A549 (cell line): ENCODE measurements around the gene WBP2. TPM values are rescaled to one million over a fixed set of nuclear protein-coding genes. Genes with fewer than 3 reads are reported as not detected.

Source experiments
- ATAC-seq, 2 experiments: fragments of 200-7000 bp in 1 of 2; fragments of >200 bp in 1 of 2; cut with Nextera tagmentation in 1 of 2; cut with Tn5 transposase in 1 of 2; 3 replicates each; pipeline versions ENCODE4 v1.8.0 to v1.9.1; 2018 to 2020; ENCODE audit warnings: mild to moderate bottlenecking in 1 of 2, moderate library complexity in 1 of 2
- CTCF ChIA-PET: fragments of 300-600 bp; sonication (Branson Sonifier 250); formaldehyde crosslinking; extraction: SDS; loops from one replicate; lab custom pipeline; 2021; ENCODE audit warnings: antibody characterized with exemption, inconsistent platforms; lab: Yijun Ruan, JAX
- POLR2A ChIA-PET: fragments of 350-600 bp; formaldehyde crosslinking; extraction: SDS; loops from one replicate; lab custom pipeline; 2021; ENCODE audit warnings: antibody characterized with exemption, inconsistent platforms; lab: Yijun Ruan, JAX
- DNase-seq, 2 experiments: peaks; one replicate each; pipeline versions ENCODE4 v3.0.0 to v3.0.0-alpha.2; 2011 to 2016; ENCODE audit warnings: low read depth in 1 of 2, low spot score in 1 of 2
- FAIRE-seq: peaks from 2 replicates; lab custom pipeline; 2011; peaks lifted over from hg19 to GRCh38; lab: Jason Lieb, UNC
- H3K27ac ChIP-seq, 2 experiments: fragments of >200 bp; sonication (Bioruptor Twin); formaldehyde crosslinking; 3 replicates each; pipeline ENCODE4 v1.5.1; 2016 to 2017
- H3K4me1 ChIP-seq: fragments of >200 bp; sonication (Bioruptor Twin); formaldehyde crosslinking; 3 replicates; pipeline ENCODE4 v1.6.1; 2016
- H3K4me2 ChIP-seq: fragments of >200 bp; sonication (Bioruptor Twin); formaldehyde crosslinking; 3 replicates; pipeline ENCODE4 v1.6.1; 2016
- H3K4me3 ChIP-seq: fragments of >200 bp; sonication (Bioruptor Twin); formaldehyde crosslinking; 3 replicates; pipeline ENCODE4 v1.5.1; 2016
- H3K9me3 ChIP-seq: fragments of >200 bp; sonication (Bioruptor Twin); formaldehyde crosslinking; 3 replicates; pipeline ENCODE4 v1.6.1; 2016
- BCL3 ChIP-seq: fragments of >200 bp; sonication (Bioruptor Twin); formaldehyde crosslinking; IDR thresholded peaks from 3 replicates; pipeline ENCODE4 v1.6.1; 2016
- CEBPB ChIP-seq, 2 experiments: fragments of >200 bp in 1 of 2; sonication (Bioruptor Twin) in 1 of 2; formaldehyde crosslinking in 1 of 2; IDR thresholded peaks; 2 replicates each; pipeline ENCODE4 v1.6.1; 2012 to 2016
- CTCF ChIP-seq: fragments of >200 bp; sonication (Bioruptor Twin); formaldehyde crosslinking; IDR thresholded peaks from 3 replicates; pipeline ENCODE4 v1.5.1; 2016
- E2F6 ChIP-seq: IDR thresholded peaks from 2 replicates; pipeline ENCODE4 v1.6.1; 2012; ENCODE audit warnings: low read depth, borderline replicate concordance
- EHMT2 ChIP-seq: fragments of 200-600 bp; sonication (generic); IDR thresholded peaks from 2 replicates; pipeline ENCODE4 v1.6.1; 2016; ENCODE audit warnings: antibody characterized with exemption, low read depth, mild to moderate bottlenecking, moderate library complexity
- ELK1 ChIP-seq: fragments of 150-350 bp; IDR thresholded peaks from 2 replicates; pipeline ENCODE4 v1.6.1; 2014; ENCODE audit warnings: low read depth, mild to moderate bottlenecking, low read length
- FOSL2 ChIP-seq, 2 experiments: fragments of 450-650 bp in 1 of 2; fragments of >200 bp in 1 of 2; sonication (Bioruptor Twin) in 1 of 2; formaldehyde crosslinking; IDR thresholded peaks; 2 replicates each; pipeline versions ENCODE4 v1.5.0 to v1.6.1; 2016 to 2020; ENCODE audit warnings: mild to moderate bottlenecking in 1 of 2, moderate library complexity in 1 of 2
- GATA3 ChIP-seq: IDR thresholded peaks from 2 replicates; pipeline ENCODE4 v1.6.1; 2012; ENCODE audit warnings: borderline replicate concordance
- HMGXB4 ChIP-seq: fragments of 250-450 bp; sonication (Bioruptor Pico); IDR thresholded peaks from 2 replicates; pipeline ENCODE4 v1.5.0; 2021; ENCODE audit warnings: mild to moderate bottlenecking, moderate library complexity, borderline replicate concordance
- HOXB13 ChIP-seq: fragments of 250-450 bp; sonication (Bioruptor Pico); IDR thresholded peaks from 2 replicates; pipeline ENCODE4 v1.5.0; 2020; ENCODE audit warnings: low read depth, mild to moderate bottlenecking, moderate library complexity
- HOXB5 ChIP-seq: fragments of 250-450 bp; sonication (Bioruptor Pico); IDR thresholded peaks from 2 replicates; pipeline ENCODE4 v1.5.0; 2020; ENCODE audit warnings: mild to moderate bottlenecking, moderate library complexity
- JUN ChIP-seq, 2 experiments: fragments of >200 bp; sonication (Bioruptor Twin); formaldehyde crosslinking; IDR thresholded peaks; 2 replicates in 1 of 2; 3 replicates in 1 of 2; pipeline ENCODE4 v1.6.1; 2016 to 2017
- JUNB ChIP-seq: fragments of >200 bp; sonication (Bioruptor Twin); formaldehyde crosslinking; IDR thresholded peaks from 2 replicates; pipeline ENCODE4 v1.6.1; 2016
- MAFK ChIP-seq: fragments of 450-650 bp; IDR thresholded peaks from 2 replicates; pipeline ENCODE4 v1.6.1; 2014; ENCODE audit not compliant: partially characterized antibody
- MYC ChIP-seq: IDR thresholded peaks from 2 replicates; pipeline ENCODE4 v1.6.1; 2012; ENCODE audit warnings: mild to moderate bottlenecking, inconsistent platforms, low read length, improper control_type of control experiment, borderline replicate concordance
- NR3C1 ChIP-seq: fragments of >200 bp; sonication (Bioruptor Twin); formaldehyde crosslinking; IDR thresholded peaks from 3 replicates; pipeline ENCODE4 v1.6.1; 2017
- PBX3 ChIP-seq: IDR thresholded peaks from 2 replicates; pipeline ENCODE4 v1.6.1; 2012
- PHF8 ChIP-seq: fragments of 200-600 bp; sonication (generic); IDR thresholded peaks from 2 replicates; pipeline ENCODE4 v1.6.1; 2016; ENCODE audit warnings: low read depth, mild to moderate bottlenecking, antibody characterized with exemption, moderate library complexity, borderline replicate concordance
- POLR2A ChIP-seq: IDR thresholded peaks from 2 replicates; pipeline ENCODE4 v1.6.1; 2012; ENCODE audit warnings: mild to moderate bottlenecking, low read length
- RAD21 ChIP-seq, 2 experiments: fragments of >200 bp in 1 of 2; sonication (Bioruptor Twin) in 1 of 2; formaldehyde crosslinking in 1 of 2; IDR thresholded peaks in 1 of 2; conservative IDR thresholded peaks in 1 of 2; 2 replicates in 1 of 2; 3 replicates in 1 of 2; pipeline ENCODE4 v1.6.1; 2012 to 2018; ENCODE audit warnings: inconsistent platforms in 1 of 2
- SREBF2 ChIP-seq: fragments of 450-650 bp; IDR thresholded peaks from 2 replicates; pipeline ENCODE4 v1.6.1; 2014; ENCODE audit warnings: mild to moderate bottlenecking, moderate library complexity
- TFCP2L1 ChIP-seq: fragments of 250-450 bp; sonication (Bioruptor Pico); IDR thresholded peaks from 2 replicates; pipeline ENCODE4 v1.5.0; 2021; ENCODE audit warnings: mild to moderate bottlenecking
- TP53 ChIP-seq: fragments of 250-450 bp; sonication (Bioruptor Pico); IDR thresholded peaks from 2 replicates; pipeline ENCODE4 v1.5.0; 2021; ENCODE audit warnings: mild to moderate bottlenecking, moderate library complexity
- USF2 ChIP-seq: fragments of 450-650 bp; IDR thresholded peaks from 2 replicates; pipeline ENCODE4 v1.6.1; 2014; ENCODE audit warnings: antibody characterized with exemption
- ZNF302 ChIP-seq: fragments of 250-450 bp; sonication (Bioruptor Pico); IDR thresholded peaks from 2 replicates; pipeline ENCODE4 v1.9.0; 2021; ENCODE audit warnings: inconsistent platforms, mild to moderate bottlenecking, moderate library complexity
- WGBS: methylation state at CpG from one replicate; pipeline ENCODE4 v1.1.6; 2017; ENCODE audit errors: missing lambda C conversion rate; 5-methylcytosine and 5-hydroxymethylcytosine counted together
- polyA plus RNA-seq, 4 experiments: library from polyadenylated mRNA; depleted of rRNA in 3 of 4; stranded (reverse); fragments of >200 nt; fragmentation: RNase III in 1 of 4; extraction: RNeasy Plus Mini Kit Qiagen cat#74134 plus additional on column Dnase treatment in 1 of 4; gene quantifications; 2 replicates in 3 of 4; 3 replicates in 1 of 4; pipeline ENCODE4 v1.2.3, GENCODE V29; 2011 to 2017

The WBP2 gene
- polyA plus RNA-seq, 2 of the 4 experiments (the other 2 are of a cell fraction), result 39.7 to 131 TPM

- Histone ChIP-seq H3K4me3 (no peak overlapping the region), H3K4me1 (peaks cover 23% of the 10 kb centered on the region)
- POLR2A ChIA-PET, result interaction anchor here (0.9 kb wide), 1 partner anchor 17 kb away, joined by 5 read pairs; the partner anchor contains the start of gene TRIM65
- TF ChIP-seq USF2 (no peak), MAFK (no peak), JUNB (no peak), SREBF2 (no peak), TP53 (CRISPR knock-in tag) (no peak), HOXB13 (no peak)
- TF ChIP-seq, all 56 proteins: peak for 0
- no peak for DNase-seq
- FAIRE-seq, result no peak
- CTCF ChIA-PET, result interaction anchor here (0.8 to 22.8 kb wide), 8 partner anchors 13 to 133 kb away, joined by 3 to 513 read pairs (median 11); partner anchors contain the start of genes GALK1, MRPL38 and TRIM65
- WGBS, result 80% methylated on average over 7 of the region's 7 CpGs
- no peak for ATAC-seq
- no peak overlapping the region for H3K27ac ChIP-seq
- no peak overlapping the region for H3K4me2 ChIP-seq
- H3K9me3 ChIP-seq, result no peaks in the 10 kb centered on the region
These were observed 25.1 kb upstream of the WBP2 start for GRCh38 chr17:75880266-75880665.

- peak; percentile 50 to 52 for ATAC-seq
- H3K4me2 ChIP-seq, result peak within 1 kb of the TSS; percentile 93
- FAIRE-seq, result no peak
- H3K4me3 ChIP-seq, result peak within 1 kb of the TSS; percentile 85
- POLR2A ChIA-PET, result interaction anchor here (0.7 to 4.9 kb wide), 8 partner anchors 10 to 114 kb away, joined by 3 to 52 read pairs (median 14); partner anchors contain the start of genes GALK1, MRPL38, TRIM65 and WBP2
- DNase-seq, result peak; percentile 75 to 83
- H3K27ac ChIP-seq, result peak within 1 kb of the TSS; percentile 92 to 94
- H3K9me3 ChIP-seq, result no peaks in the 10 kb centered on the region
- CTCF ChIA-PET, result interaction anchor here (0.6 to 22.8 kb wide), 37 partner anchors 11 to 198 kb away, joined by 3 to 513 read pairs (median 6); partner anchors contain the start of genes GALK1, MRPL38, TRIM65 and UNK
- peaks cover 30% of the 10 kb centered on the region for H3K4me1 ChIP-seq
- 4% methylated on average over 27 of the region's 87 CpGs for WGBS
- 0 out of 2 replicates have a peak, but pooled peaks have one; percentile 19 for TF ChIP-seq PHF8
- TF ChIP-seq ZNF302 (CRISPR knock-in tag), result no peak
- TF ChIP-seq GATA3, result 0 out of 2 replicates have a peak, but pooled peaks have one; percentile 20
- TF ChIP-seq POLR2A, result peak; percentile 74
- TF ChIP-seq ELK1, result no peak
- TF ChIP-seq PBX3, result 0 out of 2 replicates have a peak, but pooled peaks have one; percentile 24
- TF ChIP-seq CEBPB (IDR thresholded peaks at IDR 0.05), result no peak
- TF ChIP-seq JUN (IDR thresholded peaks at IDR 0.05), result peak; percentile 19 to 87; a peak in 3 of 5 replicates
- no peak for TF ChIP-seq HMGXB4
- no peak for TF ChIP-seq FOSL2 (IDR thresholded peaks at IDR 0.05)
- TF ChIP-seq FOSL2 (CRISPR knock-in tag; IDR thresholded peaks at IDR 0.05), result no peak
- peak; percentile 58; the same call in 1 of the 2 replicates for TF ChIP-seq E2F6
- no peak for TF ChIP-seq NR3C1
- TF ChIP-seq RAD21 (conservative IDR thresholded peaks at IDR 0.05 in 1 of 2, IDR thresholded peaks at IDR 0.05 in 1 of 2), result no peak
- no peak for TF ChIP-seq HOXB13
- peak; percentile 58; the same call in 1 of the 3 replicates for TF ChIP-seq BCL3
- peak; percentile 15; the same call in 2 of the 3 replicates for TF ChIP-seq CTCF
- no peak for TF ChIP-seq EHMT2
- TF ChIP-seq MYC, result no peak
- peak; percentile 73; the same call in 1 of the 2 replicates for TF ChIP-seq TFCP2L1 (CRISPR knock-in tag)
- no peak; the same call in 1 of the 2 replicates for TF ChIP-seq HOXB5 (CRISPR knock-in tag)
These were observed 23.3 kb upstream of the WBP2 start, which contains the start of gene TRIM47 for GRCh38 chr17:75878174-75878998. Gene TRIM47, minus strand, starts transcription at chr17:75878581. Its CDS starts 33 bp downstream, at chr17:75878548.
